GM21447 (cell line): ENCODE measurements around the gene JAG2.

ENCODE experiments used
- ATAC-seq: cut with Tn5 transposase; IDR thresholded peaks from one replicate; pipeline ENCODE4 v1.9.1; 2021; ENCODE audit not compliant: unreplicated experiment

JAG2 gene

GRCh38 chr14:105141026-105141425 lies 27.6 kb downstream of the JAG2 start:
- no peak for ATAC-seq

DNA sequence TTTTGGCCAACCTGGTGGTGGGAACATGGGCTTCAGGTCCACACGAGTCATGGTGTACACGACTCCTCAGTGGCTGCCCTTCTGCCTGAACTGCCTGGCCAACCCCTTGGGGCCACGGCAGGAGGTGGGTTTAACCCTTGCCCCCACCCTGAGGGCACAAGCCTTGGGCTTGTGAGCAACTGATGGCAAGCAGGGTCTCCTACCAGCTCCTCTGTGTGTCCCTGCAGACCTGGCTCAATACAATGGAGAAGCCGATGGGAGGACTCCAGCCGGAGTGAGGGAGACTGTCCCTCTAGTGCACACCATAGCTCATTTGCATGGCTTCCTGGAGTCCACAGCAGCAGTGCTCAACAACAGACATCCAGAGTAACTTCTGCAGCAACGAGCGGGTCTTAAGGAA lies 28.0 kb downstream of the JAG2 start:
- no peak for ATAC-seq

GRCh38 chr14:105139831-105140239 lies 28.7 kb downstream of the JAG2 start:
- no peak for ATAC-seq

DNA sequence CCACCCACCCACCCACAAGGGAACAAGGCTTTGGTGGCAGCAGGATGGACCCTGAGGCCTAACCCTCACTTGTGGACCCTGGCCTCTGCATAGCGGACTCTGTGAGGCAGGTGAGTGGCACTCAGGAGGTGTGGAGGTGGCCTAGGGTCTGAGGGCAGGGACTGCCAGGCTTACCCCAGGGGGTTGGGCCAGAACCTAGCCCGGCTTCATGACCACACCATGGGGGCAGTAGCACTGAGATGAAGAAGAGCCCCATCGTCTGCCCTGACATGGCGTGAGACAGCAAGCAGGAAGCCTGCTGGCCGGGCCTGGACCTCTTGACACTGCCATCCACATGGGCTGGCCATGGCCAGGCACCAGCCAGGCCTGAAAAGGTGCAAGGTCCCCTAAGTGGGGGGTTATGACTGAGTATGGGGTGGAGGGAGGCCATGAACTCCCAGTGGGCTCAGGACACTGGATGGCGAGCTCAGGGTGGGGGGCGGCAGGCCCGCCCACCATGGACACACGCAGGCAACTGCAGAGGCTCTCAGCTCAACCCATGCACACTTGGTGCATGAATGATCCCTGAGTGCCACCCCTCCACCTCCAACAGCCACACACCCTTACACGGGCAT lies 29.3 kb downstream of the JAG2 start:
- no peak for ATAC-seq

DNA sequence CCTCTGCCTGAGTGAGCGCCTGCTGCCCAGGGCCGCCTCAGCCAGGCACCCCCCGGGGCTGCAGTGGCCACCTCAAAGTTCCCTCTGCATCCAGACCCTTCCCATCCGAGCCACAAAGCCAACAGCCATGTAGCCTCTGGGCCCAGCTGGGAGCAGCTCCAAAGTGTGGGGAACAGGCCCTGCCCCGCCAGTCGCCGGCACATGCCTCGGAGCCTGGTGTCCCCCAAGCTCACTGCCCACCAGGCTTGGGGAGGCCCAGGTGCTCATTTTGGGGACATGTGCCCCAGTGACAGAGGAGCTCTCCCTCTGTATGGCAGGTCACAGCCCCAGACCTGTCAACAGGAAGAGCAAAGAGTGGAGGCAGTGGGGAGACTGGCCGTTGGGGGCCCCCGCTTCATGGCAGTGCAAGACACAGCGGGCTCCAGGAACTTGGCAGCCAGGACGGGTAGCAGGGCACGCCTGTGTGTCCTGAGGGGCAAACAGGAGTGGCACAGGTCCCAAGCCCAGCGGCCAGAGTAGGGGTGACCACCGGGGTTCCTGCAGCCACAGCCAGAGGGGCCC lies 29.9 kb downstream of the JAG2 start:
- no peak for ATAC-seq

DNA sequence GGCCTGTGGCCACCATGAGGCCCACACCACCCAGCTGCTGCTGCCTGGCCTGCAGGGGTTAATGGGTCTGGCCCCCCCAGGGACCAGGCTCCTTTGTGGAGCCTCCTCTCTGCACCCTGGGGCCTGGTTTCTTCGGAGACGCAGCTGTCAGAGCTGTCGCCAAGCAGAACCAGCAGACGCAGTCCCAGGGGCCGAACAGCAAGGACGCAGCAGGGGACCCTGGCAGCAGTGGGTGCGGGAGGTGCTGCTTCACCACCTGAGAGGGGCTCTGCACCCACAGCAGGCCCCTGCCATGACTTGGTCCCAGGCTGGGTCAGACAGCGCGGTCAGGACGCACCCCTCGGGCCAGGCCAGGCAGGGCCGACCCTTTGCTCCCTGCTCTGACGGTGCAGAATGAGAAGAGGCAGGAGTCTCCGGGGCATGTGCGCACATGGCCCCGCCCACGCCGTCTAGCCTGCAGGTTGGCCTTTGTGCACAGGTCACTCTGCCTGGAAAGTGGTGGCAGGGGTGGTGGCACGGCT lies 30.5 kb downstream of the JAG2 start:
- ATAC-seq = no peak

DNA sequence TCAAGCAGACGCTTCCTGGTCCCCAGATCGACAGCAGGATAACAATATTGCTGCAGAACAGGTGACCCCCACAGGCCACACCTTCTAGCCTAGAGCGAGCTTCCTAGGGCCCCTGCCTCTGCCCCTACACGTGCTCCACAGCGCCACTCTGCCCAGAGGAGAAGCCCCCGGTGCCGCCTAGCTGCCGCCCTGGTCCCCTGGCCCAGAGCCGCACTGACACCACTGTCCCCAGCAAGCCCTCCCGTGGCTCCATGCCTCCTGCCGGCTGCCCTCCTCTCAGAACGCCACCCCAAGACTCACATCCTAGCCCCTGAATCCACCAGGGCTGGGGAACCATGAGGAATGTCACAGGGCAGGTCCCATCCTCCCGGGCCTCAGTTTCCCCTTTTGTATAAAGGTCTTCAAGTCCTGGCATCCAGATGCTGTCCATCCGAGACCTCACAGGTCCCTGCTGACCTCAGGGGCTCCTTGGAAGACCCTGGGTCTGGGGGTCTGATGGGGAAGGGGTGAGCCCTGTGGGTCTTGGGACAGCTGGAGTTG lies 31.0 kb downstream of the JAG2 start:
- ATAC-seq = no peak

- no peak for ATAC-seq
Observed at GRCh38 chr14:105136401-105137322, 31.9 kb downstream of the JAG2 start.

DNA sequence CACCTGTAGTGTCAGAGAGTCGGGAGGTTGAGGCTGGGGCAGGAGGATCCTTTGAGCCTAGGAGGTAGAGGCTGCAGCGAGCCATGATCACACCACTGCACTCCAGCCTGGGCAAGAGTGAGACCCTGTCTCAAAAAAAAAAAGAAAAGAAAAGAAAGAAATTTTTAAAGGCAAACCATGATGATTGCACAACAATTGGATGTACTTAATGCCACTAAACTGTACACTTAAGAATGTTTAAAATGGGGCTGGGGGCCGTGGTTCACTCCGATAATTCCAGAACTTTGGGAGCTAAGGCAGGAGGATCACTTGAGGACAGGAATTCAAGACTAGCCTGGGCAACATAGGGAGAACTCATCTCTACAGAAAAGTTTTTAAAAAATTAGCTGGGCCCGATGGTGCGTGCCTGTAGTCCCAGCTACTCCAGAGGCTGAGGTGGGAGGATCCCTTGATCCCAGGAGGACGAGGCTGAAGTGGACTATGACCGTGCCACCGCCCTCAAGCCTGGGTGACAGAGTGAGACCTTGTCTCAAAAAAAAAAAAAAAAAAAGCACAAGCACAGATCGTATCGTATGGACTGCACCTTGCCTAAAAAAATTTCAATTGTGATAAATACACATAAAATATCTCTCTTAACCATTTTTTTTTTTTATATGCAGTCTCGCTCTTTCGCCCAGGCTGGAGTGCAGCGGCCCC lies 32.7 kb downstream of the JAG2 start:
- ATAC-seq = no peak

DNA sequence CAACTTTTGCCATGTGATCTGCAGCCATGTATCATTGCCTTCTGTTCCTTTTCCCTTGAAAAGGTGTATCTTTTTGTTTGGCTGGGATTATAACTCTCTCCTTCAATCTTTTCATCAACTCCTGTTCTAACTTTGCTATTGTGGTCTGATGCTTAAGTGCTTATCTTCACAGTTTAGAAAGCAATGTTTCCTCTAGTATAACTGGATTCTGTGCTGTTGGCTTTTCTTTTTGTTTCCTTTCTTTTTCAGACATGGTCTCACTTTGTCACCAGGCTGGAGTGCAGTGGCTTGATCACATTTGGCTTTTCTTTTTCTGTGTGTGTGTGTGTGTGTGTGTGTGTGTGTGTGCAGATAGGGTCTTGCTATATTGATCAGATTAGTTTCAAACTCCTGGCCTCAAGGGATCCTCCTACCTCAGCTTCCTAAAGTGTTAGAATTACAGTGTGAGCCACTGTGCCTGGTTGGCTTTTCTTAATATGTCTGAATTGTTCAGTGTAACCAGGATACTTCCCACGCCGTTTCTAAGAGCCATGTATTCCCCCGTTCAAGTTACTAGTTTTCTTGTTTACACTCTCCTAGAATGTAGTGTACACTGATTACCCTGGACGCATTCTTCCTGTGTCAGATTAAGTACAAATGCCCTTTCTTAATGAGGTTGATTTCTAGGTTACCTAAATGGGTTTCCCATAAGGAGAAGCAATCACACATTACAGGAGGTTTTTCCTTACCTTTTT lies 35.5 kb downstream of the JAG2 start:
- no peak for ATAC-seq

- ATAC-seq = no peak
Observed at GRCh38 chr14:105131241-105131640, 37.3 kb downstream of the JAG2 start.

- no peak for ATAC-seq
Observed at GRCh38 chr14:105128059-105128458, 40.5 kb downstream of the JAG2 start.

GRCh38 chr14:105126981-105127329 lies 41.6 kb downstream of the JAG2 start:
- no peak for ATAC-seq

- ATAC-seq = no peak
Observed at GRCh38 chr14:105126126-105126980, 42.2 kb downstream of the JAG2 start.

GRCh38 chr14:105124823-105125222 lies 43.8 kb downstream of the JAG2 start:
- ATAC-seq = no peak

GRCh38 chr14:105123981-105124765 lies 44.4 kb downstream of the JAG2 start:
- no peak for ATAC-seq

- ATAC-seq = no peak
Observed at GRCh38 chr14:105123064-105123665, 45.4 kb downstream of the JAG2 start.

- no peak for ATAC-seq
Observed at GRCh38 chr14:105120056-105120455, 48.5 kb downstream of the JAG2 start.
